Smooth muscle cell (in vitro differentiated cells): ENCODE measurements around the gene RAB8B. TPM values are rescaled to one million over a fixed set of nuclear protein-coding genes. Genes with fewer than 3 reads are reported as not detected.

Experiments used
- DNase-seq: peaks from one replicate; lab custom pipeline; 2025; ENCODE audit not compliant: unreplicated experiment; lab: John Stamatoyannopoulos, UW
- H2AFZ ChIP-seq: fragments of 200-600 bp; sonication (generic); 2 replicates; pipeline ENCODE4 v1.6.0; 2016; ENCODE audit warnings: antibody characterized with exemption, low read depth, mild to moderate bottlenecking
- H3F3A ChIP-seq: fragments of 200-600 bp; sonication (generic); 2 replicates; pipeline ENCODE4 v1.6.0; 2017; ENCODE audit warnings: antibody characterized with exemption, low read depth
- H3K27ac ChIP-seq: fragments of 200-600 bp; sonication (generic); 2 replicates; pipeline ENCODE4 v1.5.1; 2016; ENCODE audit warnings: low read depth, mild to moderate bottlenecking
- H3K27me3 ChIP-seq: fragments of 200-600 bp; sonication (generic); 2 replicates; pipeline ENCODE4 v1.6.1; 2016; ENCODE audit warnings: low read depth, mild to moderate bottlenecking
- H3K36me3 ChIP-seq: fragments of 200-600 bp; sonication (generic); 2 replicates; pipeline ENCODE4 v1.5.1; 2016; ENCODE audit warnings: low read depth
- H3K4me1 ChIP-seq: fragments of 200-600 bp; sonication (generic); 2 replicates; pipeline ENCODE4 v1.5.1; 2016; ENCODE audit warnings: low read depth
- H3K4me2 ChIP-seq: fragments of 200-600 bp; sonication (generic); 2 replicates; pipeline ENCODE4 v1.6.0; 2016; ENCODE audit warnings: mild to moderate bottlenecking
- H3K4me3 ChIP-seq: fragments of 200-600 bp; sonication (generic); 2 replicates; pipeline ENCODE4 v1.5.1; 2016; ENCODE audit warnings: mild to moderate bottlenecking
- H3K79me2 ChIP-seq: fragments of 200-600 bp; sonication (generic); 2 replicates; pipeline ENCODE4 v1.6.0; 2016; ENCODE audit warnings: low read depth, mild to moderate bottlenecking
- H3K9ac ChIP-seq: fragments of 200-600 bp; sonication (generic); 2 replicates; pipeline ENCODE4 v1.6.0; 2016; ENCODE audit warnings: low read depth
- H3K9me3 ChIP-seq: fragments of 200-600 bp; sonication (generic); replicated peaks from 2 replicates; pipeline ENCODE4 v1.5.1; 2016; ENCODE audit warnings: low read depth
- H4K20me1 ChIP-seq: fragments of 200-600 bp; sonication (generic); 2 replicates; pipeline ENCODE4 v1.6.0; 2016; ENCODE audit warnings: low read depth
- CTCF ChIP-seq: fragments of 200-600 bp; sonication (generic); IDR thresholded peaks from 2 replicates; pipeline ENCODE4 v1.5.1; 2017; ENCODE audit warnings: borderline replicate concordance, mild to moderate bottlenecking, antibody characterized with exemption; ENCODE audit not compliant: insufficient read depth, poor library complexity, severe bottlenecking
- WGBS: methylation state at CpG from one replicate; pipeline ENCODE4 v1.1.7; 2016; ENCODE audit warnings: low lambda C conversion rate; 5-methylcytosine and 5-hydroxymethylcytosine counted together
- polyA plus RNA-seq: library from polyadenylated mRNA; unstranded; fragments of >200 nt; fragmentation: Nextera tagmentation; extraction: Ambion mirVana; gene quantifications from 2 replicates; pipeline ENCODE4 v1.2.1, GENCODE V29; 2016
- total RNA-seq: library from RNA; depleted of rRNA; stranded (reverse); fragments of >200 nt; gene quantifications from 2 replicates; pipeline ENCODE4 v1.2.3, GENCODE V29; 2014

RAB8B gene
- total and polyA plus RNA-seq, 2 experiments from 2014 or later = 11.5 to 34.7 TPM

- Histone ChIP-seq H2AFZ (no peak overlapping the region), H4K20me1 (no peaks in the 10 kb centered on the region), H3K4me2 (no peak overlapping the region), H3K4me3 (no peak overlapping the region), H3K36me3 (no peaks in the 10 kb centered on the region), H3F3A (no peaks in the 10 kb centered on the region), H3K9me3 (no peaks in the 10 kb centered on the region), H3K79me2 (peaks cover 16% of the 10 kb centered on the region), H3K27me3 (no peaks in the 10 kb centered on the region), H3K27ac (no peak overlapping the region), H3K9ac (no peak overlapping the region), H3K4me1 (peaks cover 5% of the 10 kb centered on the region)
- TF ChIP-seq CTCF = no peak
- DNase-seq = no peak
These were observed 28.8 kb upstream of the RAB8B start for GRCh38 chr15:63160638-63161037.

- H2AFZ ChIP-seq = no peak overlapping the region
- H3K4me2 ChIP-seq = no peak overlapping the region
- H3K27ac ChIP-seq = no peak overlapping the region
- no peak for TF ChIP-seq CTCF
- peaks cover 4% of the 10 kb centered on the region for H3K79me2 ChIP-seq
- H3F3A ChIP-seq = no peaks in the 10 kb centered on the region
- H3K4me1 ChIP-seq = peaks cover 2% of the 10 kb centered on the region
- H4K20me1 ChIP-seq = no peaks in the 10 kb centered on the region
- no peak for DNase-seq
- no peaks in the 10 kb centered on the region for H3K9me3 ChIP-seq
- no peaks in the 10 kb centered on the region for H3K27me3 ChIP-seq
- WGBS = 92% methylated on average over 4 of the region's 4 CpGs
- H3K36me3 ChIP-seq = no peaks in the 10 kb centered on the region
- no peak overlapping the region for H3K9ac ChIP-seq
- H3K4me3 ChIP-seq = no peak overlapping the region
These were observed 26.2 kb upstream of the RAB8B start for GRCh38 chr15:63163217-63163616.

GRCh38 chr15:63165166-63165859, 24.1 kb upstream of the RAB8B start:
- no peak for DNase-seq
- Histone ChIP-seq H3K79me2 (no peaks in the 10 kb centered on the region), H3K27ac (no peak overlapping the region), H4K20me1 (no peaks in the 10 kb centered on the region), H3K9me3 (no peaks in the 10 kb centered on the region), H3F3A (no peaks in the 10 kb centered on the region), H3K9ac (no peak overlapping the region), H3K4me3 (no peak overlapping the region), H2AFZ (no peak overlapping the region), H3K36me3 (no peaks in the 10 kb centered on the region), H3K4me1 (no peaks in the 10 kb centered on the region), H3K4me2 (no peak overlapping the region), H3K27me3 (no peaks in the 10 kb centered on the region)
- TF ChIP-seq CTCF = no peak
- 92% methylated on average over 6 of the region's 6 CpGs for WGBS

- Histone ChIP-seq H3K27me3 (no peaks in the 10 kb centered on the region), H3K4me3 (no peak overlapping the region), H3K4me1 (no peaks in the 10 kb centered on the region), H3K79me2 (no peaks in the 10 kb centered on the region), H4K20me1 (no peaks in the 10 kb centered on the region), H2AFZ (no peak overlapping the region), H3K36me3 (no peaks in the 10 kb centered on the region), H3K4me2 (no peak overlapping the region), H3K9ac (no peak overlapping the region), H3F3A (no peaks in the 10 kb centered on the region), H3K9me3 (no peaks in the 10 kb centered on the region), H3K27ac (no peak overlapping the region)
- TF ChIP-seq CTCF = no peak
- WGBS = 93% methylated on average over 2 of the region's 2 CpGs
- no peak for DNase-seq
These were observed 23.2 kb upstream of the RAB8B start for GRCh38 chr15:63166219-63166618.
